GM08714 (cell line): ENCODE data around the gene PVALEF.

Experiments
- H3K4me3 ChIP-seq: fragments of 200-500 bp; sonication (Bioruptor generic); 2 replicates; pipeline ENCODE4 v1.5.1; 2014; ENCODE audit warnings: mild to moderate bottlenecking, low read length, inconsistent platforms
- ZNF274 ChIP-seq: IDR thresholded peaks from 2 replicates; pipeline ENCODE4 v1.6.1; 2012; ENCODE audit warnings: mild to moderate bottlenecking, low read depth, low read length

Gene PVALEF

GRCh38 chr17:81159611-81160265 lies 5.6 kb upstream of the PVALEF start:
- no peak for TF ChIP-seq ZNF274
- H3K4me3 ChIP-seq, result no peak overlapping the region

- no peak for TF ChIP-seq ZNF274
- no peak overlapping the region for H3K4me3 ChIP-seq
These were observed 5.0 kb upstream of the PVALEF start for GRCh38 chr17:81160306-81160705.

GRCh38 chr17:81160747-81161453 lies 4.4 kb upstream of the PVALEF start:
- no peak overlapping the region for H3K4me3 ChIP-seq
- no peak for TF ChIP-seq ZNF274

- no peak overlapping the region for H3K4me3 ChIP-seq
- TF ChIP-seq ZNF274, result no peak
These were observed 3.8 kb upstream of the PVALEF start for GRCh38 chr17:81161536-81161935.

- TF ChIP-seq ZNF274, result no peak
- no peak overlapping the region for H3K4me3 ChIP-seq
These were observed 3.3 kb upstream of the PVALEF start for GRCh38 chr17:81161972-81162371.

GRCh38 chr17:81162491-81162890 lies 2.8 kb upstream of the PVALEF start:
- H3K4me3 ChIP-seq, result no peak overlapping the region
- no peak for TF ChIP-seq ZNF274

- TF ChIP-seq ZNF274, result no peak
- no peak overlapping the region for H3K4me3 ChIP-seq
These were observed 2.1 kb upstream of the PVALEF start for GRCh38 chr17:81163051-81163695.

GRCh38 chr17:81163703-81164370 lies 1.5 kb upstream of the PVALEF start:
- TF ChIP-seq ZNF274, result no peak
- H3K4me3 ChIP-seq, result no peak overlapping the region

GRCh38 chr17:81164371-81165245 lies 699 bp upstream of the PVALEF start:
- no peak overlapping the region for H3K4me3 ChIP-seq
- TF ChIP-seq ZNF274, result no peak

GRCh38 chr17:81166033-81166492 lies 756 bp downstream of the PVALEF start, which contains the start of gene AATK:
Gene AATK, minus strand, starts transcription at chr17:81166221. Its CDS starts 229 bp downstream, at chr17:81165992.
- TF ChIP-seq ZNF274, result no peak
- H3K4me3 ChIP-seq, result no peak within 1 kb of the TSS

GRCh38 chr17:81167194-81167524 lies 1.9 kb downstream of the PVALEF start:
- H3K4me3 ChIP-seq, result no peak overlapping the region
- no peak for TF ChIP-seq ZNF274

- no peak for TF ChIP-seq ZNF274
These were observed 2.3 kb downstream of the PVALEF start for GRCh38 chr17:81167638-81168037.

GRCh38 chr17:81169870-81170309 lies 4.6 kb downstream of the PVALEF start:
- H3K4me3 ChIP-seq, result no peak overlapping the region
- TF ChIP-seq ZNF274, result no peak

More at GRCh38 chr17:81167638-81168037, 2.3 kb downstream of the PVALEF start:
- H3K4me3 ChIP-seq, result no peak overlapping the region
